Peyer's patch (tissue), 4 donors: ENCODE results near the gene ZEB1. TPM values are rescaled to one million over a fixed set of nuclear protein-coding genes. Genes with fewer than 3 reads are reported as not detected.

ENCODE experiments used
- DNase-seq, 3 donors: peaks; one replicate each; pipeline ENCODE4 v3.0.0-alpha.2; 2017 to 2019
- H3K27ac ChIP-seq, 4 donors: fragments of 200-600 bp; sonication (generic); one replicate each; pipeline ENCODE4 v1.5.1; 2016 to 2019
- H3K27me3 ChIP-seq, 2 donors: fragments of 200-600 bp; sonication (generic); one replicate each; pipeline ENCODE4 v1.5.1; 2019
- H3K36me3 ChIP-seq, 3 donors: fragments of 200-600 bp; sonication (generic); one replicate each; pipeline ENCODE4 v1.5.1; 2016 to 2019
- H3K4me1 ChIP-seq, 4 donors: fragments of 200-600 bp; sonication (generic); one replicate each; pipeline ENCODE4 v1.5.1; 2016 to 2019
- H3K4me3 ChIP-seq, 4 donors: fragments of 200-600 bp; sonication (generic); 1 replicate in 3 of 4; 2 replicates in 1 of 4; pipeline ENCODE4 v1.5.1; 2016 to 2019; ENCODE audit warnings: mild to moderate bottlenecking in 1 of 4
- H3K9me3 ChIP-seq, 4 donors: fragments of 200-600 bp; sonication (generic); one replicate each; pipeline ENCODE4 v1.5.1; 2016 to 2019; ENCODE audit warnings: mild to moderate bottlenecking in 1 of 4
- POLR2A ChIP-seq, 2 donors: fragments of 450-650 bp; IDR thresholded peaks; one replicate each; pipeline ENCODE4 v1.5.1; 2017; ENCODE audit warnings: antibody characterized with exemption in 2 of 2, mild to moderate bottlenecking in 2 of 2, moderate library complexity in 2 of 2
- total RNA-seq, 4 donors: library from RNA; depleted of rRNA; stranded (reverse); fragments of >200 nt; gene quantifications; one replicate each; pipeline ENCODE4 v1.1.0, GENCODE V29; 2016
- TF ChIP-seq, protein P1 (sequence below), 6 experiments: fragments of 450-650 bp in 4 of 6; fragments of 200-600 bp in 2 of 6; sonication (generic) in 1 of 6; IDR thresholded peaks; one replicate each; pipeline ENCODE4 v1.5.1; 2017 to 2019; ENCODE audit warnings: antibody characterized with exemption in 6 of 6, mild to moderate bottlenecking in 3 of 6, moderate library complexity in 1 of 6

Gene ZEB1
- total RNA-seq, 4 donors from 2014 or later: 6.1 to 75.9 (median 16.8) TPM

DNA sequence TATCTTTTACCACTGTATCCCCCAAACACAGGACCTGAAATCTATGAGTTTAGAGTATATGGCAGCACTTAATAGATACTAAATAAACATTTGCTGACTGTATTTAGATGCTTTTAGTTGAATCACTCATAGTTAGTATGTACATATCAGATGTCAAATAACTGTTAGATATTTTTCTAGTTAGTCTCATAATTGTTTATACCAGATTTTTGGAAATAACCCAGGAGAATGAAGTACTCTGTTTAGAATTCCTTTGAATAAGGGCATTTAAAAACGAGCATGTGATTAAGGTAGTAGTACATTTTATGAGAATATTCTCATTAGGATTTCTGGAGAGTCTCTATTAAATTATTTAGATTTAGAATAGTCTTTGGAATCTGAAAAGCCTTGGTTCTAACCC lies 22.3 kb upstream of the ZEB1 start:
- TF ChIP-seq POLR2A (IDR thresholded peaks at IDR 0.05): no peak
- TF ChIP-seq, protein P1, sequence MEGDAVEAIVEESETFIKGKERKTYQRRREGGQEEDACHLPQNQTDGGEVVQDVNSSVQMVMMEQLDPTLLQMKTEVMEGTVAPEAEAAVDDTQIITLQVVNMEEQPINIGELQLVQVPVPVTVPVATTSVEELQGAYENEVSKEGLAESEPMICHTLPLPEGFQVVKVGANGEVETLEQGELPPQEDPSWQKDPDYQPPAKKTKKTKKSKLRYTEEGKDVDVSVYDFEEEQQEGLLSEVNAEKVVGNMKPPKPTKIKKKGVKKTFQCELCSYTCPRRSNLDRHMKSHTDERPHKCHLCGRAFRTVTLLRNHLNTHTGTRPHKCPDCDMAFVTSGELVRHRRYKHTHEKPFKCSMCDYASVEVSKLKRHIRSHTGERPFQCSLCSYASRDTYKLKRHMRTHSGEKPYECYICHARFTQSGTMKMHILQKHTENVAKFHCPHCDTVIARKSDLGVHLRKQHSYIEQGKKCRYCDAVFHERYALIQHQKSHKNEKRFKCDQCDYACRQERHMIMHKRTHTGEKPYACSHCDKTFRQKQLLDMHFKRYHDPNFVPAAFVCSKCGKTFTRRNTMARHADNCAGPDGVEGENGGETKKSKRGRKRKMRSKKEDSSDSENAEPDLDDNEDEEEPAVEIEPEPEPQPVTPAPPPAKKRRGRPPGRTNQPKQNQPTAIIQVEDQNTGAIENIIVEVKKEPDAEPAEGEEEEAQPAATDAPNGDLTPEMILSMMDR (IDR thresholded peaks at IDR 0.05): no peak
- Histone ChIP-seq H3K4me3 (no peak overlapping the region), H3K27ac (no peak overlapping the region), H3K9me3 (no peaks in the 10 kb centered on the region), H3K27me3 (no peaks in the 10 kb centered on the region), H3K36me3 (no peaks in the 10 kb centered on the region), H3K4me1 (no peaks in the 10 kb centered on the region)
- DNase-seq: no peak

DNA sequence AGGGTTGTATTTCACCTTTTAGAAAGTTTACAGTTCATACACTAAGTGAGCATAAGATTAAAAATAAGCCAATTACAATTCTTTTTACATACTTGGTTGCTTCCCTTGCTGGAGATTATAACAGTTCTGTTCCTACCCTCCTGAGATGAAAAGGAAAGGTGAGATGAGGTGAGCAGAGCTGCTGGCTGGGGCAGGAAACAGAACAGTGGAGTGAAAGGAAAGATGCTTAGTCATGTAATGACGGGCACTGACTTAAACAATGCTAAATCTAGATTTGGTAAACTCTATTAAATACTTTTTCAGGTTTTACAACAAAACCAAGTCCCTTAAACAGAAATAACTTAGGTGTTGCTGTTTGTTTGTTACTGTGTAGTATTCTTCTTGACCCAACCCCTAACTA lies 19.9 kb upstream of the ZEB1 start:
- no peak for TF ChIP-seq POLR2A (IDR thresholded peaks at IDR 0.05)
- TF ChIP-seq, protein P1 (IDR thresholded peaks at IDR 0.05): no peak
- no peak for DNase-seq
- Histone ChIP-seq H3K27ac (no peak overlapping the region), H3K9me3 (no peaks in the 10 kb centered on the region), H3K4me1 (no peaks in the 10 kb centered on the region), H3K27me3 (no peaks in the 10 kb centered on the region), H3K36me3 (no peaks in the 10 kb centered on the region), H3K4me3 (no peak overlapping the region)

DNA sequence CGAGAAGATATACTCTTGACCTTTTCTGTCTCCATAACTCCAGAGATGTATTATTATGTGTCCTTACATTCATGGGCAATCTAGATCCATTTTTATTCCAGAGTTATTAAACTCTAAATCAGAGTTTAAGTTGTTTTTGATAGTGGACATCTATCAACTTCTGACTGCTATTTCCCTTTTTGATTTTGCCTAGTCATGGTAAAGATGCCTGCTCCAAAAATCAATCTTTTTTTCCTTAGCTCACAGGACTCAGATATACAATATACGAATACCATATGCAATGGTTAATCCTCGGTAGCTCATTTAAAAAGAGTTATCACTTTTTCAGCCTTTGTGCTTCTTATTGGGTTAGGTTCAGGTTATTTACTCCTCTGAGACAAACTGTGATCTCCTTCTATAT lies 15.8 kb upstream of the ZEB1 start:
- H3K27me3 ChIP-seq: no peaks in the 10 kb centered on the region

DNA sequence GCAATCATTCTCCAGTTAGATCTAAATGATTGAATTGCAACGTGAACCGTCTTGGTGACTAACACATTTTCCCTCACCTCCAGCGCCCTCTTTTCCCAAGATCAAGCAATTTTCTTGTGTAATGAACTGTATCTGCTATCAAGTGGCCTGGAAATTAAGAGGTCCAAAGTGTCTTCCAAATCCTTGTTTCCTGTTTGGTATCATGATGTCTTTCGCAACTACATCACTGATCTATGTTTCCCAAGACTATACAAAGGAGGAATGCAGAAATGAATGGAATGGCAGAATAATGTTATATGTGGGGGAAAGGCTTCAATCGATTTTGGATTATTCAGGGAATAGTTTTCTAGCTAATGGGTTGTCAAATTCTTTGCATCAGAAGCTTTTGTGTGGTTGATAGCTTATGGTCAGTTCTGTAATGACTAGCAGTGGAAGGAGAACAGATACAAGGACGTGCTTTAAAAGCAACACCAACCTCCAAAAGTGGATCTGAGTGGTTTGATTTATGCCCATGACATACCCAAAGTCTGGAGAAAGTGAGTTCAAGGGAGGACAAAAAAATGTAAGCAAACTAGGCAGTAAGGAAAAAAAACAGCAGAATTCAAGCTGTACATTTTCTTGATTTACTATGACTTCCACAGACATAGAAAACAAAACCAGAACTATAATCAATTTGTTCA lies 14.6 kb upstream of the ZEB1 start:
- no peaks in the 10 kb centered on the region for H3K4me1 ChIP-seq
- no peaks in the 10 kb centered on the region for H3K9me3 ChIP-seq
- H3K27ac ChIP-seq: no peak overlapping the region
- TF ChIP-seq, protein P1 (IDR thresholded peaks at IDR 0.05): no peak
- TF ChIP-seq POLR2A (IDR thresholded peaks at IDR 0.05): no peak
- no peak overlapping the region for H3K4me3 ChIP-seq
- no peaks in the 10 kb centered on the region for H3K27me3 ChIP-seq
- no peak for DNase-seq
- H3K36me3 ChIP-seq: no peaks in the 10 kb centered on the region

More for the DNA sequence above, 15.8 kb upstream of the ZEB1 start:
- Histone ChIP-seq H3K4me3 (no peak overlapping the region), H3K27ac (no peak overlapping the region), H3K36me3 (no peaks in the 10 kb centered on the region), H3K9me3 (no peaks in the 10 kb centered on the region), H3K4me1 (no peaks in the 10 kb centered on the region)
- no peak for TF ChIP-seq POLR2A (IDR thresholded peaks at IDR 0.05)
- TF ChIP-seq, protein P1 (IDR thresholded peaks at IDR 0.05): no peak
- no peak for DNase-seq

DNA sequence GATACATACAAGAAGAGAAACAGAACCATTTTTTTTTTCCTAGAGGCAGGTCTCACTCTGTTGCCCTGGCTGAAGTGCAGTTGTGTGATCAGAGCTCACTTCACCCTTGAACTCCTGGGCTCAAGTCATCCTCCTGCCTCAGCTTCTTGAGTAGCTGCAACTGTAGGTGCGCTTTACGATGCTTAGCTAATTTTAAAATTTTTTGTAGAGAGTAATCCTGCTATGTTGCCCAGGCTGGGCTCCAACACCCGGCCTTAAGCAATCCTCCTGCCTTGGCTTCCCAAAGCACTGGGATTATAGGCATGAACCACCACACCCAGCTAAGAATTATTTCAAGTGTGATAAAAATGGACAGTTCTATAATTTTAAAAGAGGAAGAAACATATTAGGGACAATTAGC lies 5.6 kb upstream of the ZEB1 start:
- no peak overlapping the region for H3K4me3 ChIP-seq

More for the DNA sequence above, 5.6 kb upstream of the ZEB1 start:
- no peak for DNase-seq
- TF ChIP-seq POLR2A (IDR thresholded peaks at IDR 0.05): no peak
- TF ChIP-seq, protein P1 (IDR thresholded peaks at IDR 0.05): no peak
- Histone ChIP-seq H3K4me1 (no peaks in the 10 kb centered on the region), H3K27me3 (no peaks in the 10 kb centered on the region), H3K9me3 (no peaks in the 10 kb centered on the region), H3K27ac (no peak overlapping the region), H3K36me3 (no peaks in the 10 kb centered on the region)
